Brain microvascular endothelial cell (primary cell): ENCODE measurements around the gene ARF6.

ENCODE experiments used
- DNase-seq: peaks from one replicate; pipeline ENCODE4 v3.0.0-alpha.2; 2020
- H3K27ac ChIP-seq: fragments of 250-450 bp; sonication (Bioruptor Pico); 2 replicates; pipeline ENCODE4 v1.5.1; 2020; ENCODE audit warnings: mild to moderate bottlenecking, moderate library complexity
- H3K27me3 ChIP-seq: fragments of 250-450 bp; sonication (Bioruptor Pico); replicated peaks from 2 replicates; pipeline ENCODE4 v1.5.1; 2020; ENCODE audit warnings: mild to moderate bottlenecking
- H3K36me3 ChIP-seq: fragments of 250-450 bp; sonication (Bioruptor Pico); replicated peaks from 2 replicates; pipeline ENCODE4 v1.5.1; 2020; ENCODE audit warnings: mild to moderate bottlenecking
- H3K4me3 ChIP-seq: 2 replicates; pipeline ENCODE4 v1.5.1; 2011; ENCODE audit warnings: low read depth, mild to moderate bottlenecking, control low read depth, low read length, moderate library complexity
- CTCF ChIP-seq: IDR thresholded peaks from 2 replicates; pipeline ENCODE4 v1.5.1; 2011; ENCODE audit warnings: low read depth, mild to moderate bottlenecking, moderate library complexity, low read length, control low read depth, inconsistent platforms; ENCODE audit errors: missing control alignments
- in situ Hi-C: cut with HindIII; loops from 2 replicates; pipeline ENCODE4 v1.10.0; 2017; ENCODE audit warnings: low sequenced_read_pairs, low pct_ligation_motif_present

The ARF6 gene

GRCh38 chr14:49928015-49928414 is 35.1 kb downstream of the ARF6 start:
- in situ Hi-C loops: no loop called here
- no peak overlapping the region for H3K4me3 ChIP-seq

GRCh38 chr14:49930720-49931119 is 37.8 kb downstream of the ARF6 start:
- TF ChIP-seq CTCF: no peak
- in situ Hi-C loops: no loop called here
- H3K27ac ChIP-seq: no peak overlapping the region
- DNase-seq: no peak
- no peaks in the 10 kb centered on the region for H3K27me3 ChIP-seq
- no peak overlapping the region for H3K4me3 ChIP-seq
- H3K36me3 ChIP-seq: no peaks in the 10 kb centered on the region

More at GRCh38 chr14:49928015-49928414, 35.1 kb downstream of the ARF6 start:
- DNase-seq: no peak
- no peaks in the 10 kb centered on the region for H3K27me3 ChIP-seq
- no peak overlapping the region for H3K27ac ChIP-seq
- TF ChIP-seq CTCF: no peak
- H3K36me3 ChIP-seq: no peaks in the 10 kb centered on the region

GRCh38 chr14:49931523-49931922 is 38.6 kb downstream of the ARF6 start:
- no peak for DNase-seq
- TF ChIP-seq CTCF: no peak
- Histone ChIP-seq H3K4me3 (no peak overlapping the region), H3K27ac (no peak overlapping the region), H3K27me3 (no peaks in the 10 kb centered on the region), H3K36me3 (no peaks in the 10 kb centered on the region)
- in situ Hi-C loops: no loop called here

GRCh38 chr14:49933128-49933527 is 40.2 kb downstream of the ARF6 start:
- no peaks in the 10 kb centered on the region for H3K27me3 ChIP-seq
- no peak for DNase-seq
- H3K4me3 ChIP-seq: no peak overlapping the region
- in situ Hi-C loops: no loop called here
- H3K27ac ChIP-seq: no peak overlapping the region
- no peaks in the 10 kb centered on the region for H3K36me3 ChIP-seq
- TF ChIP-seq CTCF: no peak

GRCh38 chr14:49933704-49934103 is 40.8 kb downstream of the ARF6 start:
- no peaks in the 10 kb centered on the region for H3K27me3 ChIP-seq
- H3K36me3 ChIP-seq: no peaks in the 10 kb centered on the region
- H3K27ac ChIP-seq: no peak overlapping the region
- in situ Hi-C loops: no loop called here
- no peak overlapping the region for H3K4me3 ChIP-seq
- TF ChIP-seq CTCF: no peak
- no peak for DNase-seq

- no peak for TF ChIP-seq CTCF
- H3K27ac ChIP-seq: no peak overlapping the region
- H3K27me3 ChIP-seq: no peaks in the 10 kb centered on the region
- no peaks in the 10 kb centered on the region for H3K36me3 ChIP-seq
- in situ Hi-C loops: no loop called here
- no peak for DNase-seq
- no peak overlapping the region for H3K4me3 ChIP-seq
These were observed 41.8 kb downstream of the ARF6 start for GRCh38 chr14:49934646-49935045.
